Osteoblast (primary cell): ENCODE data around the gene SLC26A2. TPM values are rescaled to one million over a fixed set of nuclear protein-coding genes. Genes with fewer than 3 reads are reported as not detected.

ENCODE experiments used
- DNase-seq: peaks from one replicate; pipeline ENCODE4 v3.0.0; 2011; ENCODE audit warnings: low spot score, mixed read lengths; ENCODE audit not compliant: insufficient read length; ENCODE audit errors: missing footprints
- H2AFZ ChIP-seq: 2 replicates; pipeline ENCODE4 v1.6.0; 2011; ENCODE audit warnings: mild to moderate bottlenecking, low read length
- H3K27ac ChIP-seq: 2 replicates; pipeline ENCODE4 v1.5.1; 2011; ENCODE audit warnings: mild to moderate bottlenecking, low read depth, low read length, moderate library complexity
- H3K27me3 ChIP-seq: 2 replicates; pipeline ENCODE4 v1.6.0; 2012; ENCODE audit warnings: mild to moderate bottlenecking, control low read depth, inconsistent platforms, low read length, moderate library complexity; ENCODE audit not compliant: insufficient read depth
- H3K36me3 ChIP-seq: 2 replicates; pipeline ENCODE4 v1.5.1; 2011; ENCODE audit warnings: mild to moderate bottlenecking, low read length, control low read depth, moderate library complexity; ENCODE audit not compliant: insufficient read depth
- H3K4me1 ChIP-seq: 2 replicates; pipeline ENCODE4 v1.5.1; 2011; ENCODE audit warnings: mild to moderate bottlenecking, low read length, control low read depth, moderate library complexity; ENCODE audit not compliant: insufficient read depth
- H3K4me2 ChIP-seq: 2 replicates; pipeline ENCODE4 v1.6.0; 2011; ENCODE audit warnings: mild to moderate bottlenecking, low read length; ENCODE audit not compliant: insufficient read depth
- H3K4me3 ChIP-seq: fragments of 200-600 bp; sonication (generic); 3 replicates; pipeline ENCODE4 v1.5.1; 2012; ENCODE audit warnings: mild to moderate bottlenecking, low read length, inconsistent platforms; ENCODE audit not compliant: insufficient read depth
- H3K79me2 ChIP-seq: 2 replicates; pipeline ENCODE4 v1.6.0; 2012; ENCODE audit warnings: mild to moderate bottlenecking, low read length, control low read depth, inconsistent platforms; ENCODE audit not compliant: insufficient read depth
- H3K9me3 ChIP-seq: 2 replicates; pipeline ENCODE4 v1.5.1; 2011; ENCODE audit warnings: low read depth, low read length, control low read depth
- H4K20me1 ChIP-seq: 2 replicates; pipeline ENCODE4 v1.6.0; 2012; ENCODE audit warnings: mild to moderate bottlenecking, low read length, control low read depth; ENCODE audit not compliant: insufficient read depth
- CTCF ChIP-seq: IDR thresholded peaks from 2 replicates; pipeline ENCODE4 v1.5.1; 2011; ENCODE audit warnings: mild to moderate bottlenecking, low read depth, low read length, moderate library complexity; ENCODE audit errors: extremely low read depth
- total RNA-seq: library from RNA; depleted of rRNA; stranded (reverse); fragments of >200 nt; gene quantifications from 2 replicates; pipeline ENCODE4 v1.2.3, GENCODE V29; 2012

The SLC26A2 gene
- 22.1 and 22.7 TPM in 2 replicates for total RNA-seq

GRCh38 chr5:149960272-149961185 is at the start of gene SLC26A2:
TSS of gene SLC26A2 (plus strand) at chr5:149960758. CDS start at chr5:149977653, 16,895 bp downstream.
- Histone ChIP-seq H3K36me3 (no peaks in the 10 kb centered on the region), H2AFZ (peak within 1 kb of the TSS; percentile 87), H4K20me1 (no peaks in the 10 kb centered on the region), H3K9me3 (no peaks in the 10 kb centered on the region), H3K4me2 (peak within 1 kb of the TSS; percentile 92), H3K79me2 (peaks cover 12% of the 10 kb centered on the region), H3K27ac (peak within 1 kb of the TSS; percentile 90), H3K4me1 (peaks cover 14% of the 10 kb centered on the region), H3K27me3 (no peaks in the 10 kb centered on the region), H3K4me3 (peak within 1 kb of the TSS; percentile 87)
- TF ChIP-seq CTCF = no peak
- DNase-seq = peak; percentile 97

- DNase-seq = no peak
- Histone ChIP-seq H3K4me3 (no peak overlapping the region), H2AFZ (no peak overlapping the region), H3K27me3 (peaks cover 7% of the 10 kb centered on the region), H3K79me2 (no peaks in the 10 kb centered on the region), H3K4me2 (no peak overlapping the region), H3K36me3 (no peaks in the 10 kb centered on the region), H3K9me3 (no peaks in the 10 kb centered on the region), H3K27ac (no peak overlapping the region), H4K20me1 (no peaks in the 10 kb centered on the region), H3K4me1 (peaks cover 7% of the 10 kb centered on the region)
- no peak for TF ChIP-seq CTCF
Measured at GRCh38 chr5:149911031-149911430, 49.5 kb upstream of the SLC26A2 start.

GRCh38 chr5:149912226-149912871 is 48.2 kb upstream of the SLC26A2 start:
- no peak for DNase-seq
- H3K4me2 ChIP-seq = no peak overlapping the region
- no peak overlapping the region for H3K27ac ChIP-seq
- H3K36me3 ChIP-seq = no peaks in the 10 kb centered on the region
- TF ChIP-seq CTCF = no peak
- H3K4me1 ChIP-seq = peaks cover 18% of the 10 kb centered on the region
- H3K9me3 ChIP-seq = no peaks in the 10 kb centered on the region
- H4K20me1 ChIP-seq = no peaks in the 10 kb centered on the region
- H3K4me3 ChIP-seq = no peak overlapping the region
- H2AFZ ChIP-seq = no peak overlapping the region
- H3K27me3 ChIP-seq = peaks cover 4% of the 10 kb centered on the region
- no peaks in the 10 kb centered on the region for H3K79me2 ChIP-seq
